CD8-positive, alpha-beta memory T cell (primary cell): ENCODE results near the gene IGSF3. TPM values are rescaled to one million over a fixed set of nuclear protein-coding genes. Genes with fewer than 3 reads are reported as not detected.
"Not testable (repeated sequence)": the region's sequence is repeated elsewhere in the genome, so short reads cannot be mapped to it uniquely, and the experiment has no call there.

Source experiments
- CTCF ChIA-PET: fragments of 350-600 bp; sonication (Branson Sonifier 250); formaldehyde crosslinking; loops from one replicate; lab custom pipeline; 2021; ENCODE audit warnings: antibody characterized with exemption; lab: Charles Lee
- POLR2A ChIA-PET: fragments of 350-600 bp; sonication (Branson Sonifier 250); formaldehyde crosslinking; loops from one replicate; lab custom pipeline; 2021; ENCODE audit warnings: antibody characterized with exemption; lab: Charles Lee
- DNase-seq, 5 donors: peaks; one replicate each; pipeline versions ENCODE4 v3.0.0 to v3.0.0-alpha.2; 2020 to 2022; ENCODE audit warnings: mixed read lengths in 1 of 5
- H3K27ac ChIP-seq: one replicate; pipeline ENCODE4 v1.7.0; 2013; ENCODE audit warnings: low read depth, mild to moderate bottlenecking, low read length, moderate library complexity
- H3K27me3 ChIP-seq: 2 replicates; pipeline ENCODE4 v1.7.0; 2013; ENCODE audit warnings: low read length, mild to moderate bottlenecking; ENCODE audit not compliant: insufficient read depth, poor library complexity, severe bottlenecking
- H3K36me3 ChIP-seq: 2 replicates; pipeline ENCODE4 v1.7.0; 2013; ENCODE audit warnings: mild to moderate bottlenecking, low read length, moderate library complexity; ENCODE audit not compliant: insufficient read depth
- H3K4me1 ChIP-seq: 2 replicates; pipeline ENCODE4 v1.7.0; 2013; ENCODE audit warnings: mild to moderate bottlenecking, low read length, moderate library complexity; ENCODE audit not compliant: insufficient read depth
- H3K4me3 ChIP-seq: 2 replicates; pipeline ENCODE4 v1.7.0; 2013; ENCODE audit warnings: mild to moderate bottlenecking, low read length
- H3K9me3 ChIP-seq: 2 replicates; pipeline ENCODE4 v1.7.0; 2013; ENCODE audit warnings: mild to moderate bottlenecking, low read length
- H3K27ac Mint-ChIP-seq, 8 donors: one replicate each; pipeline ENCODE4 v1.8.0; 2020 to 2021; ENCODE audit warnings: mixed read lengths in 8 of 8, mild to moderate bottlenecking in 6 of 8, inconsistent platforms in 3 of 8, moderate library complexity in 3 of 8
- H3K27me3 Mint-ChIP-seq, 2 donors: one replicate each; pipeline ENCODE4 v1.8.0; 2020 to 2021; ENCODE audit warnings: mixed read lengths in 2 of 2, mild to moderate bottlenecking in 1 of 2, moderate library complexity in 1 of 2
- H3K36me3 Mint-ChIP-seq, 3 donors: one replicate each; pipeline ENCODE4 v1.8.0; 2020 to 2021; ENCODE audit warnings: mixed read lengths in 3 of 3, inconsistent platforms in 1 of 3, mild to moderate bottlenecking in 1 of 3
- H3K4me1 Mint-ChIP-seq, 3 donors: one replicate each; pipeline ENCODE4 v1.8.0; 2020 to 2021; ENCODE audit warnings: mixed read lengths in 3 of 3, inconsistent platforms in 1 of 3, mild to moderate bottlenecking in 1 of 3
- H3K4me3 Mint-ChIP-seq, 7 donors: one replicate each; pipeline ENCODE4 v1.8.0; 2020 to 2021; ENCODE audit warnings: mixed read lengths in 7 of 7, mild to moderate bottlenecking in 6 of 7, moderate library complexity in 4 of 7, inconsistent platforms in 2 of 7
- H3K9me3 Mint-ChIP-seq, 5 donors: one replicate each; pipeline ENCODE4 v1.8.0; 2020 to 2022; ENCODE audit warnings: mixed read lengths in 5 of 5, mild to moderate bottlenecking in 3 of 5, moderate library complexity in 2 of 5, inconsistent platforms in 1 of 5
- polyA plus RNA-seq: library from polyadenylated mRNA; unstranded; fragments of 300-500 nt; fragmentation: Illumina TruSeq; gene quantifications from one replicate; pipeline ENCODE4 v1.2.3, GENCODE V29; 2021
- total RNA-seq, 2 experiments: library from RNA; stranded (reverse); gene quantifications; one replicate each; pipeline ENCODE4 v1.2.3, GENCODE V29; 2021

Gene IGSF3
- total and polyA plus RNA-seq, 3 experiments from 2014 or later, result 1.8 to 2.0 TPM; not detected in 1

GRCh38 chr1:116629441-116629840 lies 38.1 kb downstream of the IGSF3 start:
- POLR2A ChIA-PET, result not testable (repeated sequence)

GRCh38 chr1:116628448-116628847 lies 39.1 kb downstream of the IGSF3 start:
- Histone ChIP-seq H3K4me1 (no peaks in the 10 kb centered on the region), H3K36me3 (no peaks in the 10 kb centered on the region), H3K4me3 (no peak overlapping the region), H3K27me3 (no peaks in the 10 kb centered on the region), H3K27ac (no peak overlapping the region), H3K9me3 (no peaks in the 10 kb centered on the region)
- H3K9me3 Mint-ChIP-seq, result no peaks in the 10 kb centered on the region
- H3K4me3 Mint-ChIP-seq, result no peak overlapping the region
- DNase-seq, result no peak
- CTCF ChIA-PET, result no interaction called here
- H3K4me1 Mint-ChIP-seq, result no peaks in the 10 kb centered on the region
- H3K27ac Mint-ChIP-seq, result no peak overlapping the region
- H3K36me3 Mint-ChIP-seq, result no peaks in the 10 kb centered on the region
- H3K27me3 Mint-ChIP-seq, result peaks cover 5 to 8% of the 10 kb centered on the region in 2 donors
- POLR2A ChIA-PET, result no interaction called here

More at GRCh38 chr1:116629441-116629840, 38.1 kb downstream of the IGSF3 start:
- H3K27me3 Mint-ChIP-seq, H3K27ac ChIP-seq, H3K9me3 ChIP-seq, H3K4me3 ChIP-seq, H3K27ac Mint-ChIP-seq, H3K9me3 Mint-ChIP-seq, H3K4me1 ChIP-seq, H3K4me3 Mint-ChIP-seq, CTCF ChIA-PET, H3K4me1 Mint-ChIP-seq, DNase-seq, H3K27me3 ChIP-seq, H3K36me3 Mint-ChIP-seq, H3K36me3 ChIP-seq: not testable (repeated sequence)

GRCh38 chr1:116627357-116627756 lies 40.2 kb downstream of the IGSF3 start:
- POLR2A ChIA-PET, H3K27ac Mint-ChIP-seq, DNase-seq, H3K36me3 Mint-ChIP-seq, H3K9me3 ChIP-seq, H3K36me3 ChIP-seq, H3K4me3 Mint-ChIP-seq, H3K27me3 Mint-ChIP-seq, CTCF ChIA-PET, H3K27me3 ChIP-seq, H3K4me1 Mint-ChIP-seq, H3K4me1 ChIP-seq, H3K9me3 Mint-ChIP-seq, H3K27ac ChIP-seq, H3K4me3 ChIP-seq: not testable (repeated sequence)

GRCh38 chr1:116626915-116627314 lies 40.6 kb downstream of the IGSF3 start:
- H3K4me1 ChIP-seq, H3K36me3 Mint-ChIP-seq, H3K27ac Mint-ChIP-seq, CTCF ChIA-PET, H3K4me3 ChIP-seq, H3K27ac ChIP-seq, H3K9me3 ChIP-seq, H3K27me3 ChIP-seq, H3K4me1 Mint-ChIP-seq, H3K9me3 Mint-ChIP-seq, POLR2A ChIA-PET, H3K36me3 ChIP-seq, H3K4me3 Mint-ChIP-seq, DNase-seq: not testable (repeated sequence)
- peaks cover 5 to 10% of the 10 kb centered on the region in 2 donors for H3K27me3 Mint-ChIP-seq

- Mint-ChIP-seq H3K36me3 (peaks cover 0 to 11% (median 2%) of the 10 kb centered on the region in 3 donors), H3K27me3 (peaks cover 8 to 12% of the 10 kb centered on the region in 2 donors)
- H3K36me3 ChIP-seq, H3K27ac ChIP-seq, H3K27ac Mint-ChIP-seq, DNase-seq, H3K4me1 ChIP-seq, H3K4me3 Mint-ChIP-seq, CTCF ChIA-PET, H3K27me3 ChIP-seq, H3K9me3 ChIP-seq, POLR2A ChIA-PET, H3K4me3 ChIP-seq, H3K9me3 Mint-ChIP-seq, H3K4me1 Mint-ChIP-seq: not testable (repeated sequence)
Measured at GRCh38 chr1:116625155-116625554, 42.4 kb downstream of the IGSF3 start.

DNA sequence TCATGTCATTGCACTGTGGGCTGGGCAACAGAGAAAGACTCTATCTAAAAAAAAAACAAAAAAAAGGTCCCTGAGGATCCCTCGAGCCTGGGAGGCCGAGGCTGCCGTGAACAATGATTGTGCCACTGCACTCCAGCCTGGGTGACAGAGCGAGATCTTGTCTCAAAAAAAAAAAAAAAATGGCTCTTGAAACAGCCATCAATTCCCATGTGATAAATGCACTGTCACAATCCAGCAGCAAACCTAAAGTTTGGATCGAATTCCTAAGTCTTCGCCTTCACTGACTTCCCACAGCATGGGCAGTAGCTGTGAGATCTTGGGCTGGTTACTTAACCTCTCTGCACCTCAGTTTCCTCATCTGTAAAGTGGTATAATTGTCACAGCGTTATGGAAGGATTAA lies 43.5 kb downstream of the IGSF3 start:
- ChIA-PET POLR2A (interaction anchor here (0.7 kb wide), 1 partner anchor 374 kb away, joined by 3 read pairs; no protein-coding TSS in a partner anchor), CTCF (no interaction called here)
- peaks cover 0 to 11% (median 2%) of the 10 kb centered on the region in 3 donors for H3K36me3 Mint-ChIP-seq
- H3K9me3 Mint-ChIP-seq, result peaks cover 0 to 4% (median 1%) of the 10 kb centered on the region in 5 donors
- H3K4me1 Mint-ChIP-seq, result no peaks in the 10 kb centered on the region
- peaks cover 8 to 17% of the 10 kb centered on the region in 2 donors for H3K27me3 Mint-ChIP-seq
- Histone ChIP-seq H3K4me1 (no peaks in the 10 kb centered on the region), H3K27me3 (no peaks in the 10 kb centered on the region), H3K27ac (no peak overlapping the region), H3K36me3 (no peaks in the 10 kb centered on the region), H3K4me3 (no peak overlapping the region), H3K9me3 (no peaks in the 10 kb centered on the region)
- no peak overlapping the region for H3K27ac Mint-ChIP-seq
- H3K4me3 Mint-ChIP-seq, result no peak overlapping the region
- no peak for DNase-seq

DNA sequence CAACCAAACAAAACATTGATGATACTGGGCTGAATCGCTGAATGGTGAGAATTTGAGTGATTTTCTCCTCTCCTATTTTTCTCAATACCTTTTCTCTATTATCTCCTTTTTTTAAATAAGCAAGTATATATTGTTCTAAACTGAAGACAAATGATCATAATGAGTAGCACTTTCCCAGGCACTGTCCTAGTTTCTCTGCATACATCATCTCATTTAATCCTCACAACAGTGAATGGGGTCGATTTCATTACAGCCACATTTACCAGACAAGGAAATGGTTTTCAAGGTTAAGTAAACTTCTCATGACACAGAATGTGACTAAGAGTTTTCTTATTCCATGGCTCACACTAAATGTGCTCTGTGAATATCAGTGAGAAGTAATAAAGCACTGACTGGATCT lies 45.0 kb downstream of the IGSF3 start:
- H3K4me1 ChIP-seq, H3K4me3 Mint-ChIP-seq, CTCF ChIA-PET, H3K9me3 Mint-ChIP-seq, H3K9me3 ChIP-seq, H3K27me3 ChIP-seq, H3K36me3 ChIP-seq, H3K27ac Mint-ChIP-seq, H3K27ac ChIP-seq, POLR2A ChIA-PET, H3K4me1 Mint-ChIP-seq, DNase-seq, H3K4me3 ChIP-seq: not testable (repeated sequence)
- H3K27me3 Mint-ChIP-seq, result peaks cover 10 to 28% of the 10 kb centered on the region in 2 donors
- peaks cover 0 to 11% (median 2%) of the 10 kb centered on the region in 3 donors for H3K36me3 Mint-ChIP-seq

GRCh38 chr1:116621756-116622155 lies 45.8 kb downstream of the IGSF3 start:
- H3K27me3 Mint-ChIP-seq, result peaks cover 10 to 31% of the 10 kb centered on the region in 2 donors
- H3K4me1 Mint-ChIP-seq, CTCF ChIA-PET: not testable (repeated sequence)

GRCh38 chr1:116620392-116620791 lies 47.1 kb downstream of the IGSF3 start:
- H3K27ac ChIP-seq, POLR2A ChIA-PET, H3K4me1 Mint-ChIP-seq, H3K27me3 ChIP-seq, H3K9me3 ChIP-seq, CTCF ChIA-PET, H3K36me3 ChIP-seq, H3K4me3 Mint-ChIP-seq, H3K4me3 ChIP-seq, H3K9me3 Mint-ChIP-seq, H3K27ac Mint-ChIP-seq, H3K4me1 ChIP-seq, DNase-seq: not testable (repeated sequence)
- peaks cover 0 to 11% (median 2%) of the 10 kb centered on the region in 3 donors for H3K36me3 Mint-ChIP-seq
- peaks cover 11 to 31% of the 10 kb centered on the region in 2 donors for H3K27me3 Mint-ChIP-seq

More at GRCh38 chr1:116621756-116622155, 45.8 kb downstream of the IGSF3 start:
- H3K9me3 ChIP-seq, H3K27me3 ChIP-seq, H3K27ac Mint-ChIP-seq, H3K4me3 ChIP-seq, H3K36me3 ChIP-seq, H3K4me3 Mint-ChIP-seq, H3K9me3 Mint-ChIP-seq, POLR2A ChIA-PET, H3K27ac ChIP-seq, H3K4me1 ChIP-seq, DNase-seq: not testable (repeated sequence)
- H3K36me3 Mint-ChIP-seq, result peaks cover 0 to 11% (median 2%) of the 10 kb centered on the region in 3 donors
